Effector memory CD4-positive, alpha-beta T cell (primary cell): ENCODE results near the gene POR.
"Not testable (repeated sequence)": the region's sequence is repeated elsewhere in the genome, so short reads cannot be mapped to it uniquely, and the experiment has no call there.

Experiments
- DNase-seq, 3 donors: peaks; one replicate each; pipeline ENCODE4 v3.0.0-alpha.2; 2020
- H3K27ac ChIP-seq: 2 replicates; pipeline ENCODE4 v1.7.0; 2013; ENCODE audit warnings: mild to moderate bottlenecking, low read length, moderate library complexity; ENCODE audit not compliant: insufficient read depth, poor library complexity, severe bottlenecking
- H3K27me3 ChIP-seq: replicated peaks from 2 replicates; pipeline ENCODE4 v1.7.0; 2013; ENCODE audit warnings: mild to moderate bottlenecking, low read length; ENCODE audit not compliant: insufficient read depth, control insufficient read depth, poor library complexity, severe bottlenecking
- H3K36me3 ChIP-seq: 2 replicates; pipeline ENCODE4 v1.7.0; 2013; ENCODE audit warnings: mild to moderate bottlenecking, low read length, moderate library complexity; ENCODE audit not compliant: control insufficient read depth, insufficient read depth
- H3K4me1 ChIP-seq: 2 replicates; pipeline ENCODE4 v1.7.0; 2013; ENCODE audit warnings: low read length, mild to moderate bottlenecking; ENCODE audit not compliant: control insufficient read depth, insufficient read depth, poor library complexity, severe bottlenecking
- H3K4me3 ChIP-seq: 2 replicates; pipeline ENCODE4 v1.7.0; 2013; ENCODE audit warnings: low read length, low read depth, mild to moderate bottlenecking; ENCODE audit not compliant: insufficient read depth, poor library complexity, severe bottlenecking
- H3K9me3 ChIP-seq: 2 replicates; pipeline ENCODE4 v1.7.0; 2013; ENCODE audit warnings: mild to moderate bottlenecking, low read length, moderate library complexity; ENCODE audit not compliant: control insufficient read depth

The POR gene

DNA sequence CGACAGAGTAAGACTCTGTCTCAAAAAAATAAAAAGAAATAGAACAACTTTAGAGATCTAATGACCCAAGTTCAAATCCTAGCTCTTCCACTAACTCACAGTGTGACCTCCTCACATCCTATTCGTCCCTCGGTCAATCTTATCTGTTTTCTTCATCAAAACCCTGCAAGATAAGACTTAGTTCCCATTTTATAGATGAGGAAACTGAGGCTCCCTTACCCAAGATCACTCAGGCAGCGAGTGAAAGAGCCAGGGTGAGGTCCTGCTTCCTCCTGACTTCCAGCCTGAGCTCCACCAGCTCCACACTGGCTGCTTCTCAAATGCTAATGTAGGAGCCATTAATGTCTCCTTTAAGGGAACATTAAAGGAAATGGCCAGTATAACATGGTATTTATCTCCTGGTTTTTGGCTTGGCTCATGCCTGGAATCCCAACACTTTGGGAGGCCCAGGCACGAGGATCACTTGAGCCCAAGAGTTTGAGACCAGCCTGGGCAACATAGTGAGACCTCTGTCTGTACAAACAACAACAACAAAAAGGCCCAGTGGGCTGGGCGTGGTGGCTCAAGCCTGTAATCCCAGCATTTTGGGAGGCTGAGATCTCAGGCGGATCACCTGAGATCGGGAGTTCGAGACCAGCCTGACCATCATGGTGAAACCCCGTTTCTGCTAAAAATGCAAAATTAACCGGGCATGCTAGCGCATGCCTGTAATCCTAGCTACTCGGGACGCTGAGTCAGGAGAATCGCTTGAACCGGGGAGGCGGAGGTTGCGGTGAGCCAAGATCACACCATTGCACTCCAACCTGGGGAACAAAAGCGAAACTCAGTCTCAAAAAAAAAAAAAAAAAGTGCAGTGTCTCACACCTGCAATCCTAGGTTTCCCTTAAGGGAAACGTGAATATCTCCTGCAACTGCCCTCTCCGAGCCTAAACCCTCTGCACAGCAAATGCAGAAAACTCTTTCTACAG, 39.6 kb upstream of the POR start:
- no peak for DNase-seq
- H3K27ac ChIP-seq, result no peak overlapping the region
- H3K4me3 ChIP-seq, result no peak overlapping the region
- H3K9me3 ChIP-seq, result no peaks in the 10 kb centered on the region
- peaks cover 12% of the 10 kb centered on the region for H3K4me1 ChIP-seq
- no peaks in the 10 kb centered on the region for H3K27me3 ChIP-seq
- peaks cover 3% of the 10 kb centered on the region for H3K36me3 ChIP-seq

DNA sequence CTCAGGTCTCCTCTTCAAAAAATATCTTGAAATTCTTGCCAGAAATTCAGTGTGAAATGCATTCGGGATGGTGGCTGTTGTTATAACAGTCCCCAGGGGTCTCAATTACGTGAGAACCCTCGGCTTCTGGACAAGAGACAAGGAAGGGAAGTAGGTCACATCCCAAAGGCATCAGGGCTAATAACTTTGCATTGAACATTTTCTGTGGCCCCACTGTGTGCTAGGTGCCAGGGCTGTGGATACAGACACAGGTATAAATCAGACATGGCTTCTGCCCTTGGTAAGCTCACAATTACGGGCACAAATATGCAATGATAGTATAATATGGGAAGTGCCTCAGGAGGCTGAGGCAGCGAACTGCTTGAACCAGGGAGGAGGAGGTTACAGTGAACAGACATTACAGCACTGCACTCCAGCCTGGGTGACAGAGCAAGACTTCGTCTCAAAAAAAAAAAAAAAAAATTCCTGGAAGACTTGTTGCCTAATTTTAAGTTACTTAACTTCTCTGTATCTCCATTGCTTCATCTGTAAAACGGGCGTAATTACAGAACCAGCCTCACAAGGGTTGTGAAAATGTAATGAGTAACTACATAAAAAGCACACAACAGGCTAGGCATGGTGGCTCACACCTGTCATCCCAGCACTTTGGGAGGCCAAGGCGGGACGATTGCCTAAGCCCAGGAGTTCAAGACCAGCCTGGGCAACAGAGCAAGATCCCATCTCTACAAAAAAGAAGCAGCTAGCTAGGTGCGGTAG, 38.7 kb upstream of the POR start:
- no peak overlapping the region for H3K4me3 ChIP-seq
- H3K27me3 ChIP-seq, result no peaks in the 10 kb centered on the region
- peaks cover 10% of the 10 kb centered on the region for H3K36me3 ChIP-seq
- DNase-seq, result no peak
- H3K27ac ChIP-seq, result no peak overlapping the region
- peaks cover 14% of the 10 kb centered on the region for H3K4me1 ChIP-seq
- H3K9me3 ChIP-seq, result no peaks in the 10 kb centered on the region

DNA sequence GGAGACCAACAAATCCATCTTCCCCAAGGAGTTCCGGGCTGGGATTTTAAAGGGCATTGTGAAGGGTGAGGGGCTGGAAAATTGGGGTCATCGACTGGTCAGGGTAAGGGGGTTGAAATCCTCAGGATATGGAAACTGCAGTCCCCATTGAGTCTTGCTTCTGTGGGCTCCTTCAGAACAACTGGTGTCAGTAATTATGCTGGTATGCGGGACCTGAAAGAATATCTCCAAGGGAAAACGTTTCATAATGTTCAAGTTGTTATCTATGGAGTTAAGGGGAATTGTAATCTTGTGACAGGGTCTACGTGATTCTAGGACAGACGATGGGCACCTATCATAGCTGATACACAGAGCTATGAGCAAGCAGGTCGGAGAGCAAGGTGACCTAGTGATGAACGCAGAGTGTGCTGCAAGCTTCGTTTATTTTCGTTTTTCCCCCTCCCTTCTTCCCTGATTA, 36.6 kb upstream of the POR start:
- no peaks in the 10 kb centered on the region for H3K27me3 ChIP-seq
- H3K4me3 ChIP-seq, result peak overlapping the region; percentile 92
- no peaks in the 10 kb centered on the region for H3K9me3 ChIP-seq
- peaks cover 26% of the 10 kb centered on the region for H3K36me3 ChIP-seq
- DNase-seq, result no peak
- peak overlapping the region; percentile 91 for H3K27ac ChIP-seq
- H3K4me1 ChIP-seq, result peaks cover 14% of the 10 kb centered on the region

DNA sequence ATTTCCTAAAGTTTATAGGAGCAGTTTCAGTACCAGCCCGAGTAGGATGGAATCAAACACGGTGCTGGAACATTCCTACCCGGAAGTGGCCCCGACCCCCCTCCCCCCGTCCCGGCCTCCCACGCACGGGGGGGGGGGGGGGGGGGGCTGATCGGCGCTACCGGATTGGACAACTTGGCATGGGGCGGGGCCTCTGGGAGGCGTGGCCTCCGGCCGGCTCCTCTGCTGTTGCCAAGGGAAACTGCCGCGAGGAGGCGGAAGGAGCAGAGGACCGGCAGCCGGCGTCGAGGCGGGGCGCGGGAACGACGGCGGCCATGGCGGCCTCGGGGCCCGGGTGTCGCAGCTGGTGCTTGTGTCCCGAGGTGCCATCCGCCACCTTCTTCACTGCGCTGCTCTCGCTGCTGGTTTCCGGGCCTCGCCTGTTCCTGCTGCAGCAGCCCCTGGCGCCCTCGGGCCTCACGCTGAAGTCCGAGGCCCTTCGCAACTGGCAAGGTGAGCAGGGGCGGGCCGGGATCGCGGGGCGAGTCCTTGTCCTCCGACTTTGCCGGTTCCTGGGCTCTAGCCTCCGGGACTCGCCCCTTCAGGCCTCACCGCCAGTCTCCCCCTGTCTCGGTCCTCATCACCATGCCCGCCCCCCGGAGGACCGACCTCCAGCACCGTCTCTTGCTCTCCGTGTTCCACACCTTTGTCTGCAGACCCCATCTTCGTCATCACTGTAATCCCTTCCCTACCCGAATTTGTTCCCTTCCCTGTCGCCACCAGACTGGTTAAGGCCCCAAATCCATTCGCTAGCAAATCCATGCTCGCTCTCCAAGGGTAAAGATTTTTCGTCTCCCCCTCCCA, 36.0 kb upstream of the POR start, which contains the start of gene RHBDD2:
Gene RHBDD2, plus strand, starts transcription at position 266 of the 843 bp plus-strand sequence. Its CDS starts 49 bp downstream, at position 315.
- Histone ChIP-seq H3K4me3 (peak within 1 kb of the TSS; percentile 92), H3K9me3 (no peaks in the 10 kb centered on the region), H3K36me3 (peaks cover 28% of the 10 kb centered on the region), H3K4me1 (peaks cover 14% of the 10 kb centered on the region), H3K27me3 (no peaks in the 10 kb centered on the region), H3K27ac (peak within 1 kb of the TSS; percentile 91)
- peak; percentile 94 to 96 (median 94) for DNase-seq

DNA sequence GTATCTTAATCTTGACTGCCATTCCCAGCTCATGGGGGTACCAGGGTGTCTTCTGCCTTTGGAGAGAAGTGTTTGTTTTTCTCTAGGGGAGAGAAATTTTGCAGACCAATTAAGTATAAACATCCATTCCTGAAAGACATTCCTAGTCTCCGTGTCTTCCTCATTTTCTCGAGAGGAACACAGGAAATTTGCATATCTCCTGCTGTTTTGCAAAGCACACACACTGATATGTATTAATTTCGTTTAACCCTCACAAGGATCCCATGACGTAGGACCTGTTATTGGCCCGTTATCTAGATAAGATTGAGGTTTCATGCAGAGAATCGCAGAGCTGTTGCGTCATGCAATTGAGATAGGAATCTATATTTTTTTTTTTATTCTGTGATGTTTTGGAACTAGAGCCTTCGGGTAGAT, 35.2 kb upstream of the POR start:
- DNase-seq, result peak in 2 of 3 donors; percentile 17 to 45

DNA sequence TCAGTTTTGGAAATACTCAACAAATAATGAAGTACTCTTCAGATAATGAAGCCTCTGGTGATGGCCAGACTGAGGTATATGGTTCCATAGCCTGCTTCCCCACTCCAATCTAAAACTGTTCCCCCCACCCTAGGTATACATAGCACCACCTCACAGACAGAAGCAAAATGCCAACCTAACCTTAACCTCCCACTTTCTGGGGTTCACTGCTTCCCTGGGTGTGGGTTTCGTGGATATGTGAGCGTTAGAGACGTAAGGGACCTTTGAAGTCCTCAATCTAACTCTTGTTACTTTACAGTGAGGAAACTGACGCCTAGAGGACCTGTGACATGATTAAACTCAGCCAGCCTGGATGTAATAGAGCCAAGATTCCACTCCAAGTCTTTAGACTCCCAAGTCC, 34.7 kb upstream of the POR start:
- H3K27ac ChIP-seq, result peak overlapping the region; percentile 91
- H3K36me3 ChIP-seq, result peaks cover 39% of the 10 kb centered on the region
- peaks cover 14% of the 10 kb centered on the region for H3K4me1 ChIP-seq
- no peak overlapping the region for H3K4me3 ChIP-seq
- H3K27me3 ChIP-seq, result no peaks in the 10 kb centered on the region
- H3K9me3 ChIP-seq, result no peaks in the 10 kb centered on the region
- no peak for DNase-seq

More for the DNA sequence above, 35.2 kb upstream of the POR start:
- Histone ChIP-seq H3K36me3 (peaks cover 35% of the 10 kb centered on the region), H3K9me3 (no peaks in the 10 kb centered on the region), H3K4me3 (peak overlapping the region; percentile 92), H3K27ac (peak overlapping the region; percentile 91), H3K4me1 (peaks cover 14% of the 10 kb centered on the region), H3K27me3 (no peaks in the 10 kb centered on the region)

DNA sequence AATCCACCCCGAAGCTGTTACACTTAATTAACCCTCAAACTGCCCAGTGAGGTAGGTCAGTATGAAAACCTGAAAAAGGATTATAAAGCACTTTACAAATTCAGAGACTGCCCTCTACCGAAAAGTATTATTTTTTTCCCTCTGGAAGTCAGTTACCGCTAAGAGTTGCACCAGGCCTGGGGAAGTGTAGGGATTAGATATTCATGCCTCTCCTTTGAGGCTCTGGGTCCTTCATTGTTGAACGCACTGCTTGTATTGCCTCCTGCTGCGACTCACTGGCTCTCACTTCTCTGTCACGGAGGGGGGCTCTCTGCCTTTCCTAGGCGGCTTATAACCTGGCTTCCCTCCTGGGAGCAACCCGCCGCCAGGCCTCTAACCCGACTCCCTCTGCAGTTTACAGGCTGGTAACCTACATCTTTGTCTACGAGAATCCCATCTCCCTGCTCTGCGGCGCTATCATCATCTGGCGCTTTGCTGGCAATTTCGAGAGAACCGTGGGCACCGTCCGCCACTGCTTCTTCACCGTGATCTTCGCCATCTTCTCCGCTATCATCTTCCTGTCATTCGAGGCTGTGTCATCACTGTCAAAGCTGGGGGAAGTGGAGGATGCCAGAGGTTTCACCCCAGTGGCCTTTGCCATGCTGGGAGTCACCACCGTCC, 33.4 kb upstream of the POR start:
- Histone ChIP-seq H3K4me1 (peaks cover 14% of the 10 kb centered on the region), H3K9me3 (no peaks in the 10 kb centered on the region), H3K27me3 (no peaks in the 10 kb centered on the region), H3K4me3 (no peak overlapping the region), H3K36me3 (peaks cover 49% of the 10 kb centered on the region), H3K27ac (no peak overlapping the region)
- DNase-seq, result no peak

DNA sequence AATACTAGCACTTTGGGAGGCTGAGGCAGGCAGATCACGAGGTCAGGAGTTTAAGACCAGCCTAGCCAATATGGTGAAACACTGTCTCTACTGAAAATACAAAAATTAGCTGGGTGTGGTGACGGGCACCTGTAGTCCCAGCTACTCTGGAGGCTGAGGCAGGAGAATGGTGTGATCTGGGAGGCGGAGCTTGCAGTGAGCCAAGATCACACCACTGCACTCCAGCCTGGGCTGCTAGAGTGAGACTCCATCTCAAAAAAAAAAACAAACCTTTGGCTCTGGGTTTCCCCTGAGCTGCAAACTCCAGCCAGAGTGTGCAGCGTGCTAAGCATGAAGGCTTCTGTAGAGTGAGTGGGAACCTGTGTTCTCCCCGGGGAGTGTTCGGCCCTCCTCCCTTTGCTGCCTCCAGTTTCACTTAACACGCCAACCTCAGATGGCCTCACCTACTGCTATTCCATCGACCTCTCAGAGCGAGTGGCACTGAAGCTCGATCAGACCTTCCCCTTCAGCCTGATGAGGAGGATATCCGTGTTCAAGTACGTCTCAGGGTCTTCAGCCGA, 31.6 kb upstream of the POR start:
- H3K4me3 ChIP-seq, H3K27ac ChIP-seq, H3K27me3 ChIP-seq, H3K9me3 ChIP-seq, DNase-seq: not testable (repeated sequence)
- peaks cover 11% of the 10 kb centered on the region for H3K4me1 ChIP-seq
- peaks cover 58% of the 10 kb centered on the region for H3K36me3 ChIP-seq

DNA sequence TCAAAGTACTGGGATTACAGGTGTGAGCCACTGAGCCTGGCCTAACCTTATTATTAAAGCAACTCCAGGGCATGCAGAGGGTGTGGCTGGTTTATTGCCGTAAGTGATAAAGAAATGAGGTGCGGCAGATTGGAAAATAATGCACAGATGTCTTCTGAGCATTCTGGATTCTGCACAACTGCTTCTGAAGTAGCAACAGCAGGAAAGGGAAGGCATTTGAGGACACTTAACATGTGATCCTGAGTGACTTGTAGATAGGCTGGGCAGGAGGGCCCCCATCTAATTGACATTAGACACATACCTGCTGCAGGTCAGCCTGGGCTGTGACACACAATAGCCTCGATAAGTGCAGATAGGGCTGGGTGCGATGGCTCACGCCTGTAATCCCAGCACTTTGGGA, 30.5 kb upstream of the POR start:
- H3K27ac ChIP-seq, result no peak overlapping the region
- no peak for DNase-seq
- H3K36me3 ChIP-seq, result peaks cover 68% of the 10 kb centered on the region
- H3K4me3 ChIP-seq, result no peak overlapping the region
- peaks cover 8% of the 10 kb centered on the region for H3K4me1 ChIP-seq
- H3K27me3 ChIP-seq, result no peaks in the 10 kb centered on the region
- H3K9me3 ChIP-seq, result no peaks in the 10 kb centered on the region
